AG04450 (cell line): ENCODE measurements around the gene ZNF280D. TPM values are rescaled to one million over a fixed set of nuclear protein-coding genes. Genes with fewer than 3 reads are reported as not detected.

ENCODE experiments used
- CTCF ChIA-PET: fragments of 300-600, 350-600 bp; formaldehyde crosslinking; extraction: SDS; loops from one replicate; lab custom pipeline; 2022; ENCODE audit warnings: antibody characterized with exemption, inconsistent platforms; lab: Charles Lee
- POLR2A ChIA-PET: fragments of 350-600 bp; formaldehyde crosslinking; extraction: SDS; loops from one replicate; lab custom pipeline; 2021; ENCODE audit warnings: antibody characterized with exemption, inconsistent platforms; lab: Yijun Ruan, JAX
- DNase-seq: peaks from one replicate; pipeline ENCODE4 v3.0.0-alpha.2; 2011; ENCODE audit warnings: low read depth, low spot score
- H3K27ac ChIP-seq: one replicate; pipeline ENCODE4 v1.5.1; 2012; ENCODE audit warnings: low read depth, low read length, control low read depth
- H3K27me3 ChIP-seq: one replicate; pipeline ENCODE4 v1.6.0; 2012; ENCODE audit warnings: low read length; ENCODE audit not compliant: control insufficient read depth, insufficient read depth
- H3K4me3 ChIP-seq: 2 replicates; pipeline ENCODE4 v1.5.1; 2011; ENCODE audit warnings: mild to moderate bottlenecking, low read depth, low read length, control low read depth
- H3K9me3 ChIP-seq: 2 replicates; pipeline ENCODE4 v1.5.1; 2012; ENCODE audit warnings: low read length; ENCODE audit not compliant: control insufficient read depth, insufficient read depth
- CTCF ChIP-seq: IDR thresholded peaks from 2 replicates; pipeline ENCODE4 v1.5.1; 2011; ENCODE audit warnings: low read depth, low read length, control low read depth, inconsistent platforms
- polyA plus RNA-seq: library from polyadenylated mRNA; depleted of rRNA; stranded (reverse); fragments of >200 nt; gene quantifications from 2 replicates; pipeline ENCODE4 v1.2.3, GENCODE V29; 2011

ZNF280D gene
- polyA plus RNA-seq, 1 experiment = 17.6 TPM

- Histone ChIP-seq H3K4me3 (no peak overlapping the region), H3K27me3 (no peaks in the 10 kb centered on the region), H3K27ac (peak overlapping the region; percentile 54), H3K9me3 (no peaks in the 10 kb centered on the region)
- POLR2A ChIA-PET = interaction anchor here (1.1 to 2.1 kb wide), 2 partner anchors 14 to 26 kb away, joined by 6 to 16 read pairs; partner anchors contain the start of gene ZNF280D
- DNase-seq = peak; percentile 91
- TF ChIP-seq CTCF = no peak
- CTCF ChIA-PET = interaction anchor here (0.7 to 1.0 kb wide), 2 partner anchors 14 to 1136 kb away, joined by 3 to 9 read pairs; no protein-coding TSS in a partner anchor
Observed at GRCh38 chr15:56759450-56759845, 26.1 kb upstream of the ZNF280D start.

- Histone ChIP-seq H3K4me3 (no peak overlapping the region), H3K27me3 (no peaks in the 10 kb centered on the region), H3K9me3 (no peaks in the 10 kb centered on the region), H3K27ac (peak overlapping the region; percentile 54)
- CTCF ChIA-PET = interaction anchor here (0.7 to 1.2 kb wide), 2 partner anchors 18 to 1136 kb away, joined by 3 to 9 read pairs; no protein-coding TSS in a partner anchor
- TF ChIP-seq CTCF = no peak
- no peak for DNase-seq
- POLR2A ChIA-PET = interaction anchor here (1.1 to 2.1 kb wide), 2 partner anchors 14 to 25 kb away, joined by 6 to 16 read pairs; partner anchors contain the start of gene ZNF280D
Observed at GRCh38 chr15:56758770-56759449, 25.6 kb upstream of the ZNF280D start.

- Histone ChIP-seq H3K9me3 (no peaks in the 10 kb centered on the region), H3K4me3 (no peak overlapping the region), H3K27ac (no peak overlapping the region), H3K27me3 (no peaks in the 10 kb centered on the region)
- CTCF ChIA-PET = interaction anchor here (1.2 kb wide), 1 partner anchor 17 kb away, joined by 3 read pairs; no protein-coding TSS in a partner anchor
- TF ChIP-seq CTCF = no peak
- no peak for DNase-seq
- POLR2A ChIA-PET = no interaction called here
Observed at GRCh38 chr15:56757875-56758274, 24.6 kb upstream of the ZNF280D start.

GRCh38 chr15:56754772-56755370, 21.6 kb upstream of the ZNF280D start:
- H3K27ac ChIP-seq = no peak overlapping the region
- ChIA-PET POLR2A (interaction anchor here (0.6 kb wide), 1 partner anchor 239 kb away, joined by 5 read pairs; no protein-coding TSS in a partner anchor), CTCF (no interaction called here)
- no peak for TF ChIP-seq CTCF
- DNase-seq = no peak
- H3K27me3 ChIP-seq = no peaks in the 10 kb centered on the region
- no peaks in the 10 kb centered on the region for H3K9me3 ChIP-seq
- no peak overlapping the region for H3K4me3 ChIP-seq

GRCh38 chr15:56752986-56753385, 19.7 kb upstream of the ZNF280D start:
- H3K9me3 ChIP-seq = no peaks in the 10 kb centered on the region
- CTCF ChIA-PET = no interaction called here
- no peak overlapping the region for H3K27ac ChIP-seq
- no peak for TF ChIP-seq CTCF
- no peaks in the 10 kb centered on the region for H3K27me3 ChIP-seq
- no peak overlapping the region for H3K4me3 ChIP-seq
- POLR2A ChIA-PET = no interaction called here
- no peak for DNase-seq
